Activated CD8-positive, alpha-beta T cell treated with anti-CD3 and anti-CD28 coated beads, Interleukin-2, amount 10 ng/mL, durations not matched to agents 7 days and 5 days (primary cell): ENCODE measurements around the gene PDGFRB. TPM values are rescaled to one million over a fixed set of nuclear protein-coding genes. Genes with fewer than 3 reads are reported as not detected.

Experiments
- ATAC-seq: fragments of 150-1000 bp; cut with Tn5 transposase; one replicate; pipeline ENCODE4 v1.10.0; 2021; ENCODE audit warnings: moderate library complexity
- CTCF ChIA-PET: fragments of 350-600 bp; sonication (Branson Sonifier 250); formaldehyde crosslinking; loops from one replicate; lab custom pipeline; 2021; ENCODE audit warnings: antibody characterized with exemption; lab: Charles Lee
- POLR2A ChIA-PET: fragments of 350-600 bp; sonication (Branson Sonifier 250); formaldehyde crosslinking; loops from one replicate; lab custom pipeline; 2021; ENCODE audit warnings: antibody characterized with exemption; lab: Charles Lee
- DNase-seq: peaks from one replicate; pipeline ENCODE4 v3.0.0-alpha.2; 2020
- H3K27ac Mint-ChIP-seq: one replicate; pipeline ENCODE4 v1.8.0; 2021; ENCODE audit warnings: mild to moderate bottlenecking, mixed read lengths
- H3K27me3 Mint-ChIP-seq: one replicate; pipeline ENCODE4 v1.8.0; 2021; ENCODE audit warnings: low read depth, mixed read lengths
- H3K36me3 Mint-ChIP-seq: one replicate; pipeline ENCODE4 v1.8.0; 2021; ENCODE audit warnings: low read depth, mixed read lengths
- H3K4me1 Mint-ChIP-seq: one replicate; pipeline ENCODE4 v1.8.0; 2021; ENCODE audit warnings: low read depth, mixed read lengths
- H3K4me3 Mint-ChIP-seq: one replicate; pipeline ENCODE4 v1.8.0; 2021; ENCODE audit warnings: mild to moderate bottlenecking, mixed read lengths
- H3K9me3 Mint-ChIP-seq: one replicate; pipeline ENCODE4 v1.8.0; 2022; ENCODE audit warnings: mixed read lengths; ENCODE audit not compliant: insufficient read depth
- total RNA-seq, 2 experiments: library from RNA; stranded (reverse); gene quantifications; one replicate each; pipeline ENCODE4 v1.2.3, GENCODE V29; 2021

Gene PDGFRB
- total RNA-seq, 2 experiments from 2014 or later: 47.0 to 49.0 TPM

- POLR2A ChIA-PET: no interaction called here
- H3K36me3 Mint-ChIP-seq: peaks cover 20% of the 10 kb centered on the region
- no peak for ATAC-seq
- CTCF ChIA-PET: interaction anchor here (1.0 to 2.3 kb wide), 2 partner anchors 21 to 95 kb away, joined by 3 to 7 read pairs; no protein-coding TSS in a partner anchor
- H3K9me3 Mint-ChIP-seq: no peaks in the 10 kb centered on the region
- H3K27ac Mint-ChIP-seq: no peak overlapping the region
- no peak for DNase-seq
- peaks cover 4% of the 10 kb centered on the region for H3K4me1 Mint-ChIP-seq
- no peaks in the 10 kb centered on the region for H3K27me3 Mint-ChIP-seq
- no peak overlapping the region for H3K4me3 Mint-ChIP-seq
Measured at GRCh38 chr5:150124111-150124557, 31.5 kb downstream of the PDGFRB start.

- CTCF ChIA-PET: interaction anchor here (1.0 to 2.3 kb wide), 4 partner anchors 22 to 100 kb away, joined by 3 to 7 read pairs (median 4); no protein-coding TSS in a partner anchor
- H3K27ac Mint-ChIP-seq: no peak overlapping the region
- no peak for ATAC-seq
Measured at GRCh38 chr5:150123542-150123941, 32.1 kb downstream of the PDGFRB start.

GRCh38 chr5:150122536-150123481 is 32.8 kb downstream of the PDGFRB start:
- no peaks in the 10 kb centered on the region for H3K27me3 Mint-ChIP-seq

More at GRCh38 chr5:150123542-150123941, 32.1 kb downstream of the PDGFRB start:
- no peaks in the 10 kb centered on the region for H3K27me3 Mint-ChIP-seq
- H3K4me3 Mint-ChIP-seq: no peak overlapping the region
- H3K9me3 Mint-ChIP-seq: no peaks in the 10 kb centered on the region
- peaks cover 18% of the 10 kb centered on the region for H3K36me3 Mint-ChIP-seq
- peaks cover 4% of the 10 kb centered on the region for H3K4me1 Mint-ChIP-seq
- DNase-seq: no peak
- POLR2A ChIA-PET: no interaction called here

GRCh38 chr5:150122158-150122510 is 33.5 kb downstream of the PDGFRB start:
- CTCF ChIA-PET: interaction anchor here (0.7 to 2.3 kb wide), 10 partner anchors 9 to 120 kb away, joined by 3 to 8 read pairs (median 4); no protein-coding TSS in a partner anchor
- Mint-ChIP-seq H3K4me3 (no peak overlapping the region), H3K27me3 (no peaks in the 10 kb centered on the region), H3K36me3 (peaks cover 15% of the 10 kb centered on the region), H3K27ac (no peak overlapping the region), H3K9me3 (no peaks in the 10 kb centered on the region), H3K4me1 (peaks cover 4% of the 10 kb centered on the region)
- peak; percentile 59 for DNase-seq
- ATAC-seq: peak; percentile 57
- POLR2A ChIA-PET: no interaction called here

More at GRCh38 chr5:150122536-150123481, 32.8 kb downstream of the PDGFRB start:
- CTCF ChIA-PET: interaction anchor here (0.9 to 2.3 kb wide), 10 partner anchors 9 to 101 kb away, joined by 3 to 8 read pairs (median 4); no protein-coding TSS in a partner anchor
- Mint-ChIP-seq H3K36me3 (peaks cover 17% of the 10 kb centered on the region), H3K27ac (no peak overlapping the region), H3K4me1 (peaks cover 4% of the 10 kb centered on the region), H3K4me3 (no peak overlapping the region), H3K9me3 (no peaks in the 10 kb centered on the region)
- ATAC-seq (no peak), DNase-seq (no peak)
- POLR2A ChIA-PET: no interaction called here

- POLR2A ChIA-PET: no interaction called here
- no peak for DNase-seq
- CTCF ChIA-PET: interaction anchor here (0.7 to 2.3 kb wide), 11 partner anchors 10 to 120 kb away, joined by 3 to 8 read pairs (median 4); no protein-coding TSS in a partner anchor
Measured at GRCh38 chr5:150121448-150122157, 34.0 kb downstream of the PDGFRB start.

GRCh38 chr5:150120617-150121447 is 34.8 kb downstream of the PDGFRB start:
- ATAC-seq (no peak), DNase-seq (no peak)
- ChIA-PET CTCF (interaction anchor here (1.0 kb wide), 1 partner anchor 98 kb away, joined by 3 read pairs; no protein-coding TSS in a partner anchor), POLR2A (no interaction called here)
- Mint-ChIP-seq H3K36me3 (peaks cover 9% of the 10 kb centered on the region), H3K27ac (no peak overlapping the region), H3K9me3 (no peaks in the 10 kb centered on the region), H3K4me1 (peaks cover 4% of the 10 kb centered on the region), H3K27me3 (no peaks in the 10 kb centered on the region), H3K4me3 (no peak overlapping the region)

More at GRCh38 chr5:150121448-150122157, 34.0 kb downstream of the PDGFRB start:
- peaks cover 4% of the 10 kb centered on the region for H3K4me1 Mint-ChIP-seq
- ATAC-seq: no peak
- no peak overlapping the region for H3K4me3 Mint-ChIP-seq
- no peaks in the 10 kb centered on the region for H3K9me3 Mint-ChIP-seq
- H3K36me3 Mint-ChIP-seq: peaks cover 15% of the 10 kb centered on the region
- H3K27ac Mint-ChIP-seq: no peak overlapping the region
- no peaks in the 10 kb centered on the region for H3K27me3 Mint-ChIP-seq

GRCh38 chr5:150120062-150120441 is 35.6 kb downstream of the PDGFRB start:
- peak overlapping the region; percentile 49 for H3K27ac Mint-ChIP-seq
- H3K27me3 Mint-ChIP-seq: no peaks in the 10 kb centered on the region
- ChIA-PET CTCF (interaction anchor here (1.8 kb wide), 1 partner anchor 286 kb away, joined by 4 read pairs; no protein-coding TSS in a partner anchor), POLR2A (no interaction called here)
- no peak for ATAC-seq
- peaks cover 7% of the 10 kb centered on the region for H3K36me3 Mint-ChIP-seq
- no peak for DNase-seq
- no peaks in the 10 kb centered on the region for H3K9me3 Mint-ChIP-seq
- peaks cover 4% of the 10 kb centered on the region for H3K4me1 Mint-ChIP-seq
- H3K4me3 Mint-ChIP-seq: no peak overlapping the region

- Mint-ChIP-seq H3K36me3 (peaks cover 6% of the 10 kb centered on the region), H3K27me3 (no peaks in the 10 kb centered on the region), H3K4me3 (no peak overlapping the region), H3K27ac (peak overlapping the region; percentile 49), H3K9me3 (no peaks in the 10 kb centered on the region), H3K4me1 (peaks cover 4% of the 10 kb centered on the region)
- POLR2A ChIA-PET: no interaction called here
- DNase-seq: no peak
- no peak for ATAC-seq
- CTCF ChIA-PET: interaction anchor here (0.6 to 1.8 kb wide), 2 partner anchors 160 to 285 kb away, joined by 3 to 4 read pairs; no protein-coding TSS in a partner anchor
Measured at GRCh38 chr5:150119421-150120061, 36.1 kb downstream of the PDGFRB start.

- Mint-ChIP-seq H3K27ac (no peak overlapping the region), H3K4me3 (no peak overlapping the region), H3K36me3 (peaks cover 6% of the 10 kb centered on the region), H3K27me3 (no peaks in the 10 kb centered on the region), H3K4me1 (peaks cover 4% of the 10 kb centered on the region), H3K9me3 (no peaks in the 10 kb centered on the region)
- DNase-seq (no peak), ATAC-seq (no peak)
- ChIA-PET CTCF (interaction anchor here (0.6 to 1.8 kb wide), 3 partner anchors 119 to 284 kb away, joined by 3 to 4 read pairs (median 3); no protein-coding TSS in a partner anchor), POLR2A (no interaction called here)
Measured at GRCh38 chr5:150118561-150119229, 37.0 kb downstream of the PDGFRB start.

- peaks cover 6% of the 10 kb centered on the region for H3K36me3 Mint-ChIP-seq
Measured at GRCh38 chr5:150117945-150118560, 37.6 kb downstream of the PDGFRB start.

More at GRCh38 chr5:150117945-150118560, 37.6 kb downstream of the PDGFRB start:
- ChIA-PET CTCF (interaction anchor here (1.8 kb wide), 1 partner anchor 284 kb away, joined by 4 read pairs; no protein-coding TSS in a partner anchor), POLR2A (no interaction called here)
- Mint-ChIP-seq H3K27me3 (no peaks in the 10 kb centered on the region), H3K4me3 (no peak overlapping the region), H3K9me3 (no peaks in the 10 kb centered on the region), H3K27ac (no peak overlapping the region), H3K4me1 (peaks cover 4% of the 10 kb centered on the region)
- no peak for ATAC-seq
- no peak for DNase-seq
